HFFc6 (cell line): ENCODE measurements around the gene PRRT2. TPM values are rescaled to one million over a fixed set of nuclear protein-coding genes. Genes with fewer than 3 reads are reported as not detected.

Experiments
- DNase-seq: peaks from one replicate; pipeline ENCODE4 v3.0.0-alpha.2; 2018
- H3K27ac Mint-ChIP-seq: 2 replicates; pipeline ENCODE4 v1.8.0; 2020; ENCODE audit warnings: mild to moderate bottlenecking, mixed read lengths
- H3K27me3 Mint-ChIP-seq: 2 replicates; pipeline ENCODE4 v1.8.0; 2021; ENCODE audit warnings: mild to moderate bottlenecking, moderate library complexity, mixed read lengths; ENCODE audit not compliant: insufficient read depth
- H3K36me3 Mint-ChIP-seq: 2 replicates; pipeline ENCODE4 v1.8.0; 2021; ENCODE audit warnings: low read depth, mixed read lengths
- H3K4me1 Mint-ChIP-seq: 2 replicates; pipeline ENCODE4 v1.8.0; 2020; ENCODE audit warnings: low read depth, mixed read lengths
- H3K4me3 Mint-ChIP-seq: 2 replicates; pipeline ENCODE4 v1.8.0; 2020; ENCODE audit warnings: mild to moderate bottlenecking, moderate library complexity, mixed read lengths
- H3K9me3 Mint-ChIP-seq: 2 replicates; pipeline ENCODE4 v1.8.0; 2020; ENCODE audit warnings: mild to moderate bottlenecking, mixed read lengths
- total RNA-seq, 6 experiments: library from RNA; stranded (reverse); fragmentation: NEBNext Ultra II Directional; extraction: Animal tissue kit (Norgen Biotek cat#: 25700); gene quantifications; 2 replicates in 1 of 6; 3 replicates in 5 of 6; pipeline ENCODE4 v1.2.3, GENCODE V29; 2021
- TF ChIP-seq, protein P1 (sequence below): fragments of 200-600 bp; sonication (generic); IDR thresholded peaks from 2 replicates; pipeline ENCODE4 v1.5.0; 2021; ENCODE audit warnings: antibody characterized with exemption, mild to moderate bottlenecking

The PRRT2 gene
- total RNA-seq, 6 experiments from 2014 or later, result 2.9 to 4.3 (median 3.6) TPM

DNA sequence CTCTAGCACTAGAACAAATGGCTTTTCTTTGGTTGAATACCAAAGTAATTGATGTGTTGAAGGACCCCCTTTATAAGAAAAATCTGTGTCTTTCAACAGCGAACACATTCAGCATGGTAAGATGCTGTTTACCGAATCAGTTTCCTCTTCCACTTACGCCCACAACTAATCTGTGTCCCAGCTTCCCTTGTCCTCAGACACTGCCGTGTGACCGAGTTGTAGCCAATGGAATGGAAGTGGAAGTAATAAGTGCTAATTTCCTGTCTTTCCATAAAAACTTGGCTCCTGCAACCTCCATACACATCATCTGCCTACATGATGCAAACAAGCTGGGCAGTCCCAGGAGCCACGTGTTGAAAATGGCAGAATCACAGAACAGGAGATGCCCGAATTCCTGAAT is 40.7 kb downstream of the PRRT2 start:
- Mint-ChIP-seq H3K4me3 (no peak overlapping the region), H3K27me3 (peaks cover 8% of the 10 kb centered on the region), H3K9me3 (no peaks in the 10 kb centered on the region), H3K27ac (no peak overlapping the region), H3K36me3 (peaks cover 16% of the 10 kb centered on the region), H3K4me1 (peaks cover 13% of the 10 kb centered on the region)
- TF ChIP-seq, protein P1, sequence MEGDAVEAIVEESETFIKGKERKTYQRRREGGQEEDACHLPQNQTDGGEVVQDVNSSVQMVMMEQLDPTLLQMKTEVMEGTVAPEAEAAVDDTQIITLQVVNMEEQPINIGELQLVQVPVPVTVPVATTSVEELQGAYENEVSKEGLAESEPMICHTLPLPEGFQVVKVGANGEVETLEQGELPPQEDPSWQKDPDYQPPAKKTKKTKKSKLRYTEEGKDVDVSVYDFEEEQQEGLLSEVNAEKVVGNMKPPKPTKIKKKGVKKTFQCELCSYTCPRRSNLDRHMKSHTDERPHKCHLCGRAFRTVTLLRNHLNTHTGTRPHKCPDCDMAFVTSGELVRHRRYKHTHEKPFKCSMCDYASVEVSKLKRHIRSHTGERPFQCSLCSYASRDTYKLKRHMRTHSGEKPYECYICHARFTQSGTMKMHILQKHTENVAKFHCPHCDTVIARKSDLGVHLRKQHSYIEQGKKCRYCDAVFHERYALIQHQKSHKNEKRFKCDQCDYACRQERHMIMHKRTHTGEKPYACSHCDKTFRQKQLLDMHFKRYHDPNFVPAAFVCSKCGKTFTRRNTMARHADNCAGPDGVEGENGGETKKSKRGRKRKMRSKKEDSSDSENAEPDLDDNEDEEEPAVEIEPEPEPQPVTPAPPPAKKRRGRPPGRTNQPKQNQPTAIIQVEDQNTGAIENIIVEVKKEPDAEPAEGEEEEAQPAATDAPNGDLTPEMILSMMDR, result no peak
- DNase-seq, result peak; percentile 50

DNA sequence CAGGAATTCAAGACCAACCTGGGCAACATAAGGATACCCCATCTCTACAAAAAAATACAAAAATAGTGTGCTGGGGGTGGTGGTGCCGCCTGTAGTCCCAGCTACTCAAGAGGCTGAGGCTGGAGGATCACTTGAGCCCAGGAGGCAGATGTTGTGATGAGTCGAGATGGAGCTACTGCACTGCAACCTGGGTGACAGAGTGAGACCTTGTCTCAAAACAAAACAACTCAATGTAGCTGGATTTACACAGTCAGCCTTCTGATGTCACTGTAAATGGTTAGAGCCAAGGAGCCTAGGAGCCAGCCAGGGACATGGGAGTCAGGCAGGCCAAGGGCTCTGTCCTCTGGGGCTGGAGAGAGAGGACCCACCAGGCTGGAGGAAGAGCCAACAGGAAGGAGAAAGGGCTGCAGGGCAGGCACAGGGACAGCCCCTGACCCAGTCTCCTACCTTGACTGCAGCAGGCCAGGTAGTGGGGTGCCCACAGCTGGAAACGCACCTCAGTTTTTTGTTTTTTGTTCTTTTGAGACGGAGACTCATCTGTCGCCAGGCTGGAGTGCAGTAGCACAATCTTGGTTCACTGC is 42.6 kb downstream of the PRRT2 start:
- Mint-ChIP-seq H3K4me3 (no peak overlapping the region), H3K4me1 (peaks cover 18% of the 10 kb centered on the region), H3K27ac (no peak overlapping the region), H3K9me3 (no peaks in the 10 kb centered on the region), H3K27me3 (peaks cover 4% of the 10 kb centered on the region), H3K36me3 (peaks cover 20% of the 10 kb centered on the region)
- DNase-seq, result peak; percentile 11
- TF ChIP-seq, protein P1, result 0 out of 2 replicates have a peak, but pooled peaks have one; percentile 2

DNA sequence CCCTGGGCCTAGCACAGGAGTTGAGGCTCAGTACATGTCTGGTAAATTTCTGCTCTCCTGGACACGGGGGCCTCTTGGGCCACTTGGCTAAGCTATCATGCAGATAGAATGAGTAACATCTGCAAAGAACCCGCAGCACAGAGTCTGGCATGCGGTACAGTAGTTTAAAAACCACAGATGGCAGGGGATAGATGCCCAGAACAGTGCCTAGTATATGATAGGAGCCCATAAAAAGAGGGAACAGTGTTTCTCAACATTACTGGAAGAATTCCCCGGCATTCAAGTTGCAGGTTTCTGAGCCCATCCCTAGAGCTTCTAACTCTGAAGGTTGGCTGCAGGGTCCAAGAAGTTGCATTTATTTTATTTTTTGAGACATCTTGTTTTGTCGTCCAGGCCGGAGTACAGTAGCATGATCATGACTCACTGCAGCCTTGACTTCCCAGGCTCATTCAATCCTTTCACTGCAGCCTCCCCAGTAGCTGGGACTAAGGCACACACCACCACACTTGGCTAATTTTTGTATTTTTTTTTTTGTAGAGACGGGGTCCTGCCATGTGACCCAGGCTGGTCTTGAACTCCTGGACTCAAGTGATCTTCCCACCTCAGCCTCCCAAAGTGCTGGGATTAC is 45.3 kb downstream of the PRRT2 start:
- H3K27ac Mint-ChIP-seq, result peak overlapping the region; percentile 80
- no peaks in the 10 kb centered on the region for H3K9me3 Mint-ChIP-seq
- peaks cover 17% of the 10 kb centered on the region for H3K36me3 Mint-ChIP-seq
- H3K27me3 Mint-ChIP-seq, result peaks cover 5% of the 10 kb centered on the region
- TF ChIP-seq, protein P1, result no peak
- peaks cover 36% of the 10 kb centered on the region for H3K4me1 Mint-ChIP-seq
- H3K4me3 Mint-ChIP-seq, result peak overlapping the region; percentile 13
- peak; percentile 78 for DNase-seq

DNA sequence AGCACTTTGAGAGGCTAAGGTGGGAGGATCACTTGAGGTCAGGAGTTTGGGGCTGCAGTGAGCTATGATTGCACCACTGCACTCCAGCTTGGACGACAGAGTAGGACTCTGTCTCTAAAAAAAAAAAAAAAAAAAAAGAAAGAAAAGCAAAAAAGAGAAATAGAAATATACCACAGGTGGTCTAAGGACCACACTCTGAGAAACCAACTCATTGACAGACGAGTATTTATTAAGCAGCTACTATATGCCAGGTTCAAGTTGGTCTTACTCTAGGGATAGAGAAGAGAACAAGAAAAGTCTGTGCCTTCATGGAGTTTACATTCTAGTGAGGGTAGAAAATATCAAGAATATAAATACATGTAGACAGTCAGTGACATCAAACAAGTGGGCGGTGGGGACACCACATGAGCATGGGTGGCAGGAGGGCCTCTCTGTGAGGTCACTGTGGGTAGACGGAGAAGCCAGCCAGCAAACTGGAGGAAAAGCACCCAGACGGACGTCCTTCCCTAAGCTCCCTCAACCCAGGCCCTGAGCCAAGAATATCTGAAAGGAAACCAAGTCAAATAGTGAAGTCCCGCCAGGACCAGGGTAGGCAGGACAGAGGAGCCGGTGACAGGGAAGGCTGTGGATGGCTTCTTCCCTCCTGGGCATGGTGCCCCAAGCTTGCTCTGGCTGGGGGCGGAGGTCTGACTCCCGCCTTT is 46.3 kb downstream of the PRRT2 start:
- Mint-ChIP-seq H3K27me3 (peaks cover 5% of the 10 kb centered on the region), H3K4me1 (peaks cover 37% of the 10 kb centered on the region), H3K9me3 (no peaks in the 10 kb centered on the region), H3K27ac (no peak overlapping the region), H3K36me3 (peaks cover 21% of the 10 kb centered on the region), H3K4me3 (no peak overlapping the region)
- TF ChIP-seq, protein P1, result no peak
- DNase-seq, result no peak

DNA sequence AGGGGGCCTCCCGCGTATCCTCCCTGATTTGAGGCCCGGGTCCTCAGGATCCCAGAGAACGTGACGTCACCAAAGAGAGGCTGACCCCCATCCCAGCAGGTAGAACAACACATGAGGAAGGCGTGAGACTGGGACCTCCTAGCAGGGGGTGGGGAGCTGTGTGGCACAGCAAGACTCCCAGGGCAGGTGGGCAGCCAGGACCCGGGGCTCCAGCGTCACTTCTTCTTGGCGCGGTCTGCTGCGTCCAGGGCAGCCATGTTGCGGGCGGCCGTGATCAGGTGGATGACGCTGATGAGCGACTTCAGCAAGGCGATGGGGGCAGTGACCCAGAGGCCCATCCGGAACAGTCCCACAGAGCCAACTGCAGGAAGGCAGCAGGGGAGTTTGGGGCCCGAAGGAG is 47.0 kb downstream of the PRRT2 start:
- H3K9me3 Mint-ChIP-seq, result no peaks in the 10 kb centered on the region
- TF ChIP-seq, protein P1, result no peak
- DNase-seq, result no peak
- peaks cover 37% of the 10 kb centered on the region for H3K4me1 Mint-ChIP-seq
- no peak overlapping the region for H3K27ac Mint-ChIP-seq
- peaks cover 21% of the 10 kb centered on the region for H3K36me3 Mint-ChIP-seq
- peaks cover 5% of the 10 kb centered on the region for H3K27me3 Mint-ChIP-seq
- H3K4me3 Mint-ChIP-seq, result no peak overlapping the region
